Amygdala (tissue), 56 donors: ENCODE results near the gene DAAM1.

Experiments used
- DNase-seq, 56 donors: peaks; one replicate each; lab custom pipeline; 2025; lab: John Stamatoyannopoulos, UW

DAAM1 gene

GRCh38 chr14:59309291-59309900, 120.9 kb downstream of the DAAM1 start:
- no peak for DNase-seq

DNA sequence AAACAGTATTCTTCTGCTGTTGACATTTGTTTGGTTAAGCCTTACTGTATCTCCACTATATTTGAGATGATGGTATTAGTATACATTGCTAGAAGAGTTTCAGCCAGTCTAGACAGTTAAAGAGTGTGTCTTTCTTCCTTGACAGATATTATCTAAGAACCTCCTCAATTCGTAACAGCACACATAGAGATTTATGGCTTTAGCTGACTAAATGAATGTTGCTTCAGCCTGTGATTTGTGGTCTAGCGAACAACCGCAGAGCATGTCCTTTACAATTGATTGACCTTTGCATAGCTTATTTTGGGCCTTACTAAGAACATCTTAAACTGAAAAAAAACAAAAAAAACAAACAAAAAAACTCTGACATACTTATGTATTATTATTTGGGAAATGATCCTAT, 122.2 kb downstream of the DAAM1 start:
- DNase-seq: no peak

DNA sequence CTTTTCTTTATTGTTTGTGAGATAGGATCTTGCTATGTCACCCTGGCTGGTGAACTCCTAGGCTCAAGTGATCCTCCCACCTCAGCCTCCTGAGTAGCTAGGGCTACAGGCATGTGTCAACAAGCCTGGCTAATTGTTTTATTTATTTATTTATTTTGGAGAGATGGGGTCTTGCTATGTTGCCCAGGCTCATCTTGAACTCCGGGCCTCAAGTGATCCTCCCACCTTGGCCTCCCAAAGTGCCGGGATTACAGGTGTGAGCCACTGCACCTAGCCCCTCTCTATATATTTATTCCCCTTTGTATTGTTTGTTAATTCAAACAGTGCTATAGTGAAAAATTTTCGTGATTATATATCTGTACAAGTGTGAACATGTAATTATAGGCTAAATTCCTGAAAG, 123.3 kb downstream of the DAAM1 start:
- no peak for DNase-seq

DNA sequence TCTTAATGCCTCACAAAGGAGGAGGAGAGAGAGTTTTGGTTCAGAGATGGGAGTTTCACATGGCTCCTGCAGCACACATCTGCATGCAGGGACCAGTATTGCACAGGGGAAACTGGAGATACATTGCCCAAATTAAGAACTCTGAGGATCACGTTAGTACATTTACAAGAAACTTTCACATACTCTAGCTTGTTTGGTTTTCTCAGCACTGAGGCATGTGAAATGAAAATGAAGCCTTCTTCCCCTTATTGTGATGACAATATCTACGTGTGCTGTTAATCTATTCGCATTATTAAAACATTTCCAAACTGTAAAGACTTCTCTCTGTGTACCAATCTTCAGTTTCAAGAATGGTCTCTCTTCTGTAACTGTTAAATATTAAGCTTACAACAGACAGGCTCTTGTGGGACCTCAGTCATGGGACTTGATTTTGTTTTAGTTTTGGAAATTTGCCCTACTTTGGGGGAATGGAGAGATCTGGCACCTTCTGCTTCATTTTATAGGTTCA, 124.7 kb downstream of the DAAM1 start:
- DNase-seq: no peak

- no peak for DNase-seq
Measured at GRCh38 chr14:59313658-59314608, 125.5 kb downstream of the DAAM1 start.

DNA sequence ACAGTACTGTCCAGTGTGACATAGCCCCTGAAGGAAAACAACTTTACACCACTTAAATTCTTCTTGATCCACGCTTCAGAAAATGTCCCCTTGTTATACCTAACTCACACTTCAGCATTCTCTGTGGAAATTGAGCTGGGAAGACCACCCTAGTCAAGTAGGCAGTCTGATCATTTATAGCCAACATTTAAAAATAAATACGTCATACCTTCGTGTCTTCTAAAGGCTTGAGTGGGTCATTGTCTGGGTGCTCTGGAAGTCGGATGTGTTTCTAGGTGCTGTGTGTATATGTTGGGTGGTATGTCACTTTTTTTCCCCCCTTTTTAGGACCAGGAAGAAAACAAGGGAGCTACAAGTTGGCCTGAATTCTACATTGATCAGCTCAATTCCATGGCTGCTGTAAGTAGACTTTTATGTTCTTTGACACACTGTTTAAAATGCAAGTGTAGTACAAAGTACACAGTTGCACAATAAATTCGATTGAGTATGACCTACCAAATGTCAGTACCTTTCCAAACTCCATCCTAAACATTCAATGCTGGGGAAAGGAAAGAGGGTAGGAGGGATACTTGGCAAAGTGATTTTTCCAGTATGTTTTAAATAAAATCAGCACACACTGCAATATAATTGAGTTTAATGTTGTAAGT, 126.6 kb downstream of the DAAM1 start:
- no peak for DNase-seq

GRCh38 chr14:59316151-59316830, 127.8 kb downstream of the DAAM1 start:
- DNase-seq: no peak

DNA sequence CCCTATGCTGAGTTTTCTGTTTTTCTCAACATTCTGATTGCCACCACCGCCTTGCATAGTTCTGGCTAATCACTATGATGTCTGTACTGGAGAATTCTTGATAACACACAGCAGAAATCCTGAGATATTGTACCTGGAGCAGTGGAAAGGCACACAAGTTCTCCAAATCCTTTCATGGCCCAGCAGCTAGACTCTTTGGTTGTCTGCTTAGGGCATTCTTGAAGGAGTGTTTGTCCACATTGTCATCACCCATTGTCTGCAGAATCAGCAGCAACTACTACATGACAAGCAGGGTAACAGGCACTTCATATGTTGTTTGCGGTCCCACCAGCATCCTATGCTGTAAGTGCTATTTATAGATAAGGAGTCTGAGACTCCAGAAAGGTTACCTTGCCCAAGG, 128.9 kb downstream of the DAAM1 start:
- no peak for DNase-seq

GRCh38 chr14:59317798-59318505, 129.5 kb downstream of the DAAM1 start:
- DNase-seq: no peak

DNA sequence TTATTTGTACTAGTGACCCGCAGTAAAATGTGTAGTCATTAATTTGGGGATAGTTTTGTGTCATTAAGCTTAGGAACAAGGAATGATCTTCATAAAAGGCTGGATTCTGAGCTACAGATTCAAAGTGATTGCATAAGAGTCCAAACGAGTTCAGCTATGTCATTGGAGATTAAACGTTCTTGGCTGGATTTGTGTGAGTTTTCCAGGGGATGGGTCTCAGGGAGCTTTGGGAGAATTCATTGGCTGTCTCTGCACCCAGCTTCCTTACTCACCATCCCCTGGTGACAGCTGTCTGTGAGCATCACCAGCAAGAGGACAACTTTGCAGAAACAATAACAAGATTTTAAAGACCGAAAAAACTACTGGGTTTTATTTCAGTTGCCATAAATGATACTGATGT, 130.4 kb downstream of the DAAM1 start:
- no peak for DNase-seq

DNA sequence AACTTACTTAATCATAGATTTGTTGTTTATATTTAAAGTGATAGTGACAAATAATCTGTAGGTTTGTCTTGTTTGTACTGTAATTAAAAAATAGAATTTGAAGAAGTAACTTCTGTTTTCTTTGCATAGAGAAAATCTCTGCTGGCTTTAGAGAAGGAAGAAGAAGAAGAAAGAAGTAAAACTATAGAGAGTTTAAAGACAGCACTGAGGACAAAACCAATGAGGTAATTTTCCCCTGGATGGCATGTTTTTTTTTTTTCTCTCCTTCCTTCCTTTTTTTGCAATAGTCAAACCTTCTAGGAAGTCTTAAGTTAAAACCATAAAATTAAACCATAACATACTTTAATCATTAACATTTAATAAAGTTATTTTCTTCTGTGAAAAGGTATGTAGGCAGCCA, 131.9 kb downstream of the DAAM1 start:
- DNase-seq: no peak

DNA sequence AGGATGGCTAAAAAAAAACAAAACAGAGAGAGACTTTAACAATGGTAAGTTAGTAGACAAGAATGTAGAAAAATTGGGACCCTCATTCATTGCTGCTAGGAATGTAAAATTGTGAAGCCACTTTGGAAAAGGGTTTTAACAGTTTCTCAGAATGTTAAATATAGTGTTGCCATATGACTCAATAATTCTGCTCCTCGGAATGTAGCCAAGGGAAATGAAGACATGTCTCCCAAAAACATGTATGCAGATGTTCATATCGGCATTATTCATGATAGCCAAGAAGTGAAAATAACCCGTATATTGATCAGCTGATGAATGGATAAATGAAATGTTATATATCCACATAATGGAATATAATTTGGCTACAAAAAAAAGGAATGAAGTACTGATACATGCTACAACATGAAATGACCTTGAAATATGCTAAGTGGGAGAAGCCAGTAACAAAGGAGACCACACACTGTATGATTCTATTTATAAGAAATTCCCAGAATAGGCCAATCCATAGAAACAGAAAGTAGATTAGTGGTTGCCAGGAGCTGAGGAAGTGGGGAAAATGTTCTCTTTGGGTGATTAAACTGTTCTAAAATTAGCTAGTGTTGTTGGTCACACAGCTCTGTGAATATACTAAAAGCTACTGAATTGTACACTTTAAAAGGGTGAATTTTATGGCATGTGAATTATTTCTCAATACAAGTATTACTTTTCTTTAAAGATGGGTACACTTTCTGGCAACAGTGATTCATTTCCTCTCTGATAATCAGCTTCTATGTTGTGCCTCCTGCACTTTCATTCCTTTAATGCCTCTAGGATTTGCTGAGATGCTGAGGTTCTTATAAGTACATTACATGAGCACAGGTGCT, 132.5 kb downstream of the DAAM1 start:
- no peak for DNase-seq

DNA sequence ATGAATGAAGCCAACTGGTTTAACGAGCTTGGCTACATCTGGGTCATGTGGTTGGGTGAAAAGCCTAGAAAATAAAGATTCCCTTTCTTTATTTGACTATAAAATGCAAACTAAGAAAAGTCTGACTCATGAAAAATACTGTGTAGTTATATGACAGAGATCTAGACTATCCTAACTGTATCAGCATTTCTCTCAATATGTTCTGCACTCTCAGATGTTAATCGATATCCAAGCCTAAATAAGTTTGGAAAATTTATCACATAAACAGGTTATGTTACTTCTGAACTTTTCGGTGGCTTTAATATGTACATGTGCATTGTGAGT, 133.1 kb downstream of the DAAM1 start:
- DNase-seq: no peak

DNA sequence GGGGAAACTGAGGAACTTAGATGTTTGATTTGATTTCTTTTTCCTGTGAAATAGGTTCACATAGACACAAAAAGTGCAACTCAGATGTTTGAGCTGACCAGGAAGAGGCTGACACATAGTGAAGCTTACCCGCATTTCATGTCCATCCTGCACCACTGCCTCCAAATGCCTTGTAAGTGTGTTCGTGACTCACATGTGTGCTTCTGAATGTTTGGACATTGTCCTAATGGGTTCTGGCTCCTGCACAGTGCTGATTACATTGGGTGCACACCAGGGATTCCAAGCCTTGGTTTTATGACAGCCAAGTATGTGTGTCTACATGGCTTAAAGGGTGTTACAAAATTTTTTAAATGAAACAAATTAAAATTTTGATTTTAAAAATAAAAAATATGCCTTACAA, 137.4 kb downstream of the DAAM1 start:
- no peak for DNase-seq

DNA sequence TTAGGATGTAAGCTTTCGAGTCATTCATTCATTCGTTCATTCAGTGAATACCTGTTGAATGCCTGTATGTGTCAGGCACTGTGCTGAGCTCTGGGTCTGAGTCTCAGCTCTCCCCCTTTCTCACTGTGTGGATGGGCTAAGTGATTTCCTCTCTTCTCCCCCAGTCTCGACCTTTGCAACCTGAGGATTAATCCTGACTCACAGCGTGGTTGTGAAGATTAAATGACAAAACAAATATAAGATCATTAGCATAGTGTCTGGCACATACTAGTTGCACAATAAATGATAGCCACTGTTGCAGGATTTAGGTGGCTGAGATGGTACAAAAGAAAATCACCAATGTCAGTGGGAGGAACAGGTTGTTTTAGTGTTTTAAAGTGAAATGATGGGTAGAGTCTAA, 140.0 kb downstream of the DAAM1 start:
- DNase-seq: no peak

- no peak for DNase-seq
Measured at GRCh38 chr14:59330455-59330854, 142.0 kb downstream of the DAAM1 start.

- no peak for DNase-seq
Measured at GRCh38 chr14:59331217-59331616, 142.8 kb downstream of the DAAM1 start.

DNA sequence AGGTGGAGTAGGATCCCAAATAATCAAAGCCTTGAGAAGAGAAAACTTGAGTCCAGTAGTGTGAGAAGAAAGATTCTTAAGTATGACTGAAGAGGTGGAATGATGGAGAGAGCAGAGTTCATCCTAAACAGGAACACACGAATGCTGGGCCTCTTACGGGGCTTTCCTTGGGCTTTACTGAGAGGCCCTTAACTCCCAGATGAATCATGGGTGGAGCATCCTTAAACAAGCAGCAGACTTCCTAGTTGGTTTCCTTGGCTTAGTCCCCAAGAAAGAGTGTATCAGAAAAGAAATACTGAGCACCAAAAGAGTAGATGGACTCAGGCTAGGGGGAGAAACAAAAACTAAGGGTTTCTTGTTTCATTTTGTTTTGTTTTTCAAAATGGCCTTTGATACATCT, 144.3 kb downstream of the DAAM1 start:
- no peak for DNase-seq

DNA sequence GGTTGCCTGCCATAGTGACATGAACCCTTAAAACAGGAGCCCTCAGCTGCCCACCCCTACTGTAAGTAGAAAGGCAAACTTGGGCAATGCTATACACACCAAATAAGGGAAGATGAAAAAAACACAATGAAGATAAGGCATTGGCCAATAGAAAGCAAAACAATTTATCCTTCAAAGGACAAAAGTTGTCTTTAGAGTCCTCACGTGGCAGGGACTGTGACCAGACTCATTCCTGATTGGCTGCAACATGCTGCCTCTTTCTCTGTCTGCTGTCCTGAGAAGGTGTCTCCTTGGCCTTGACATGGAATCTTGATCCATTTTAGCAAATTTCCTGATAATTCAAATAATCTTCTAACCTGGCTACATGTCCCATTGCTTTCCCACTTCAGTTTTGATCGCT, 144.8 kb downstream of the DAAM1 start:
- no peak for DNase-seq
